ENCODE results near the gene NXPH1. TPM values are rescaled to one million over a fixed set of nuclear protein-coding genes. Genes with fewer than 3 reads are reported as not detected.

Gene NXPH1
- total RNA-seq, 1 donor from 2014 or later = 0.32 TPM

GRCh38 chr7:8411103-8411502, 22.3 kb upstream of the NXPH1 start:
- no peak overlapping the region for H3K27ac ChIP-seq
- intact Hi-C loops (cut with DNase I) = no loop called here

GRCh38 chr7:8413600-8413999, 19.8 kb upstream of the NXPH1 start:
- intact Hi-C loops (cut with DNase I) = no loop called here
- no peaks in the 10 kb centered on the region for H3K4me1 ChIP-seq
- TF ChIP-seq, protein P1, sequence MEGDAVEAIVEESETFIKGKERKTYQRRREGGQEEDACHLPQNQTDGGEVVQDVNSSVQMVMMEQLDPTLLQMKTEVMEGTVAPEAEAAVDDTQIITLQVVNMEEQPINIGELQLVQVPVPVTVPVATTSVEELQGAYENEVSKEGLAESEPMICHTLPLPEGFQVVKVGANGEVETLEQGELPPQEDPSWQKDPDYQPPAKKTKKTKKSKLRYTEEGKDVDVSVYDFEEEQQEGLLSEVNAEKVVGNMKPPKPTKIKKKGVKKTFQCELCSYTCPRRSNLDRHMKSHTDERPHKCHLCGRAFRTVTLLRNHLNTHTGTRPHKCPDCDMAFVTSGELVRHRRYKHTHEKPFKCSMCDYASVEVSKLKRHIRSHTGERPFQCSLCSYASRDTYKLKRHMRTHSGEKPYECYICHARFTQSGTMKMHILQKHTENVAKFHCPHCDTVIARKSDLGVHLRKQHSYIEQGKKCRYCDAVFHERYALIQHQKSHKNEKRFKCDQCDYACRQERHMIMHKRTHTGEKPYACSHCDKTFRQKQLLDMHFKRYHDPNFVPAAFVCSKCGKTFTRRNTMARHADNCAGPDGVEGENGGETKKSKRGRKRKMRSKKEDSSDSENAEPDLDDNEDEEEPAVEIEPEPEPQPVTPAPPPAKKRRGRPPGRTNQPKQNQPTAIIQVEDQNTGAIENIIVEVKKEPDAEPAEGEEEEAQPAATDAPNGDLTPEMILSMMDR (IDR thresholded peaks at IDR 0.05) = no peak

More at GRCh38 chr7:8411103-8411502, 22.3 kb upstream of the NXPH1 start:
- no peaks in the 10 kb centered on the region for H3K4me1 ChIP-seq
- DNase-seq (ENCODE audit: low spot score in 2 of 2) = no peak
- no peaks in the 10 kb centered on the region for H3K9me3 ChIP-seq
- no peaks in the 10 kb centered on the region for H3K36me3 ChIP-seq
- H3K4me3 ChIP-seq = no peak overlapping the region
- no peaks in the 10 kb centered on the region for H3K27me3 ChIP-seq
- TF ChIP-seq, protein P1 (IDR thresholded peaks at IDR 0.05) = no peak

DNA sequence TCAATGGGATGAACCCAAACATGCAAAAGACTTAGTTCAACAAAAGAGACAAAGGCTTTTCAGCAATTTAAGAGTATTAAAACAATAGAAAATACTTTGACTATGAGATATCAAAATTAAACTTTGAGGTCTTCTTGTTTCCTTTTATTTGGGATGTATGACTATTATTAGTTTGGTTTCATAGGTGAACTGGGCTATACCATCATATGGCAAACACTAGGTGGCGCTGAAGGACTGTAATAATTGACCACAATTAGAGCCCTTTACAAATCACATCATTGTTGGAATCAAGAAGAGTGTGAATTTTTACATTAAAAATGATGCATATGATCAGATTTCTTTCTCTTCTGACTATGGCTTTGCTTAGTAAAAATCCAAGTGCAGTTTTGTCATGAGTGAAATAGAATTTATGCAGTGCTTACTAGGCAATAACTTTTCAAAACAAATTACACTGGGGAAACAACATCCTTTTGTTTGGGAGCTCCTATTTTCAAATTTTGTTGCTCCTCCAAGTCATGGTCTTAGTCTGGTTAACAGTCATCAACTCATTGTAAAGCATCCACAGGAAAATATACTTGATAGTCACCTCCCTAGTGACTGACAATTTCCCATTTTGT, 14.7 kb upstream of the NXPH1 start:
- intact Hi-C loops (cut with DNase I) = no loop called here
- Histone ChIP-seq H3K27ac (no peak overlapping the region), H3K4me3 (no peak overlapping the region), H3K4me1 (no peaks in the 10 kb centered on the region), H3K9me3 (no peaks in the 10 kb centered on the region), H3K36me3 (no peaks in the 10 kb centered on the region), H3K27me3 (no peaks in the 10 kb centered on the region)
- no peak for DNase-seq (ENCODE audit: low spot score in 2 of 2)
- TF ChIP-seq, protein P1 (IDR thresholded peaks at IDR 0.05) = peak; percentile 28 to 52 (median 31)

More at GRCh38 chr7:8413600-8413999, 19.8 kb upstream of the NXPH1 start:
- Histone ChIP-seq H3K4me3 (no peak overlapping the region), H3K36me3 (no peaks in the 10 kb centered on the region), H3K27me3 (no peaks in the 10 kb centered on the region), H3K27ac (no peak overlapping the region), H3K9me3 (no peaks in the 10 kb centered on the region)
- no peak for DNase-seq (ENCODE audit: low spot score in 2 of 2)

GRCh38 chr7:8422177-8422576, 11.2 kb upstream of the NXPH1 start:
- no peak overlapping the region for H3K4me3 ChIP-seq
- H3K27me3 ChIP-seq = no peaks in the 10 kb centered on the region
- DNase-seq (ENCODE audit: low spot score in 2 of 2) = no peak
- H3K9me3 ChIP-seq = no peaks in the 10 kb centered on the region
- H3K27ac ChIP-seq = no peak overlapping the region
- intact Hi-C loops (cut with DNase I) = no loop called here
- no peaks in the 10 kb centered on the region for H3K4me1 ChIP-seq
- TF ChIP-seq, protein P1 (IDR thresholded peaks at IDR 0.05) = no peak
- H3K36me3 ChIP-seq = no peaks in the 10 kb centered on the region

GRCh38 chr7:8423057-8423456, 10.4 kb upstream of the NXPH1 start:
- intact Hi-C loops (cut with DNase I) = no loop called here
- TF ChIP-seq, protein P1 (IDR thresholded peaks at IDR 0.05) = no peak
- Histone ChIP-seq H3K4me1 (no peaks in the 10 kb centered on the region), H3K27me3 (no peaks in the 10 kb centered on the region), H3K36me3 (no peaks in the 10 kb centered on the region), H3K9me3 (no peaks in the 10 kb centered on the region), H3K4me3 (no peak overlapping the region), H3K27ac (no peak overlapping the region)
- DNase-seq (ENCODE audit: low spot score in 2 of 2) = no peak

DNA sequence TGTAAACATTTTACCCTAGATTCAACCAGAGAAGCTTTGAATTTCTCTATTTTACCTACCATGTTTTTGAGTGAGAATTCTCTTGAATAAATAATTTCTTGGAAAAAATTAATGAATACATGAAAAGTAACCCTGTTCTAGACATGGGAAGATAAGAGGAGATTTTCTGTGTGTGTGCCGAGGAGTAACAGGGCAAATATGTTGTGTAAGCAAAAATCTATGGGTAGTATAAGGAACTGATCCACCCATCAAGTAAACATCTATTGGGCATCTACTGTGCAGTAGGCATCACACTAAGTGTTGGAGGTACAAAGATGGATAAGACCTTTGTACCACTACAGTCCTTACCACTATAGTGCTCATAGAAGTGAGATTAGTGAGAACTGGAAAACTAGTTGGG, 8.2 kb upstream of the NXPH1 start:
- TF ChIP-seq, protein P1 (IDR thresholded peaks at IDR 0.05) = no peak
- H3K27me3 ChIP-seq = no peaks in the 10 kb centered on the region

More for the DNA sequence above, 8.2 kb upstream of the NXPH1 start:
- Histone ChIP-seq H3K36me3 (no peaks in the 10 kb centered on the region), H3K4me3 (no peak overlapping the region), H3K9me3 (no peaks in the 10 kb centered on the region), H3K4me1 (no peaks in the 10 kb centered on the region), H3K27ac (no peak overlapping the region)
- intact Hi-C loops (cut with DNase I) = no loop called here
- DNase-seq (ENCODE audit: low spot score in 2 of 2) = no peak

Measured in ascending aorta (tissue), 2 donors.